Heart left ventricle (tissue), 13 donors: ENCODE data around the gene SBSN.

ENCODE experiments used
- POLR2A ChIP-seq, 2 donors: fragments of 450-650 bp; IDR thresholded peaks; one replicate each; pipeline ENCODE4 v1.6.1; 2017; ENCODE audit warnings: antibody characterized with exemption in 2 of 2, mild to moderate bottlenecking in 2 of 2, moderate library complexity in 2 of 2
- TF ChIP-seq, protein P1 (sequence below), 12 donors: fragments of 200-600 bp; sonication (generic) in 4 of 12; IDR thresholded peaks; one replicate each; pipeline versions ENCODE4 v1.5.0 to v1.8.0; 2018 to 2022; ENCODE audit warnings: antibody characterized with exemption in 12 of 12, mild to moderate bottlenecking in 5 of 12
- donor health status: ischemic (EF 13 %, LVEDD 7.1; RV severe dilation, severe dysfunction).
- donor health status: DM: no; HTN: yes; CAD: no.
- donor health status: DM: no; HTN: no; CAD: no.
- donor health status: ischemic (EF 25% LVEDD 6.9; RV normal size, moderate dysfunction).
- donor health status: ischemic (EF 25% LVEDD 5.7; RV mildly dilated, moderate dysfunction).
- donor health status: ischemic (EF 35%, LVEDD 5.7; RV mildly dilated, moderate dysfunction).
- donor health status: nonischemic (EF 11% LVEDD 7.7; RV severe dilation, severe dysfunction).
- donor health status: DM: yes; HTN: yes; CAD: no.
- donor health status: PGD.
- donor health status: ischemic (EF 29% LVEDD 5.4; RV normal size, mild dysfunction).
- donor health status: nonischemic (EF 23%, LVEDD 6.1; RV moderate dilation, normal function).

- TF ChIP-seq, protein P1, sequence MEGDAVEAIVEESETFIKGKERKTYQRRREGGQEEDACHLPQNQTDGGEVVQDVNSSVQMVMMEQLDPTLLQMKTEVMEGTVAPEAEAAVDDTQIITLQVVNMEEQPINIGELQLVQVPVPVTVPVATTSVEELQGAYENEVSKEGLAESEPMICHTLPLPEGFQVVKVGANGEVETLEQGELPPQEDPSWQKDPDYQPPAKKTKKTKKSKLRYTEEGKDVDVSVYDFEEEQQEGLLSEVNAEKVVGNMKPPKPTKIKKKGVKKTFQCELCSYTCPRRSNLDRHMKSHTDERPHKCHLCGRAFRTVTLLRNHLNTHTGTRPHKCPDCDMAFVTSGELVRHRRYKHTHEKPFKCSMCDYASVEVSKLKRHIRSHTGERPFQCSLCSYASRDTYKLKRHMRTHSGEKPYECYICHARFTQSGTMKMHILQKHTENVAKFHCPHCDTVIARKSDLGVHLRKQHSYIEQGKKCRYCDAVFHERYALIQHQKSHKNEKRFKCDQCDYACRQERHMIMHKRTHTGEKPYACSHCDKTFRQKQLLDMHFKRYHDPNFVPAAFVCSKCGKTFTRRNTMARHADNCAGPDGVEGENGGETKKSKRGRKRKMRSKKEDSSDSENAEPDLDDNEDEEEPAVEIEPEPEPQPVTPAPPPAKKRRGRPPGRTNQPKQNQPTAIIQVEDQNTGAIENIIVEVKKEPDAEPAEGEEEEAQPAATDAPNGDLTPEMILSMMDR (IDR thresholded peaks at IDR 0.05), result peak in 1 of 12 donors; percentile 12
- TF ChIP-seq POLR2A (IDR thresholded peaks at IDR 0.05), result no peak
These were observed 52.0 kb downstream of the SBSN start for GRCh38 chr19:35476149-35476548.
